GM21576 (cell line): ENCODE measurements around the gene KRT3.
"Not testable (repeated sequence)": the region's sequence is repeated elsewhere in the genome, so short reads cannot be mapped to it uniquely, and the experiment has no call there.

ENCODE experiments used
- ATAC-seq: cut with Tn5 transposase; IDR thresholded peaks from one replicate; pipeline ENCODE4 v1.9.1; 2021; ENCODE audit warnings: mild to moderate bottlenecking, moderate library complexity; ENCODE audit not compliant: unreplicated experiment

The KRT3 gene

GRCh38 chr12:52799505-52800211 lies 3.7 kb upstream of the KRT3 start:
- no peak for ATAC-seq

GRCh38 chr12:52798671-52799504 lies 3.0 kb upstream of the KRT3 start:
- no peak for ATAC-seq

DNA sequence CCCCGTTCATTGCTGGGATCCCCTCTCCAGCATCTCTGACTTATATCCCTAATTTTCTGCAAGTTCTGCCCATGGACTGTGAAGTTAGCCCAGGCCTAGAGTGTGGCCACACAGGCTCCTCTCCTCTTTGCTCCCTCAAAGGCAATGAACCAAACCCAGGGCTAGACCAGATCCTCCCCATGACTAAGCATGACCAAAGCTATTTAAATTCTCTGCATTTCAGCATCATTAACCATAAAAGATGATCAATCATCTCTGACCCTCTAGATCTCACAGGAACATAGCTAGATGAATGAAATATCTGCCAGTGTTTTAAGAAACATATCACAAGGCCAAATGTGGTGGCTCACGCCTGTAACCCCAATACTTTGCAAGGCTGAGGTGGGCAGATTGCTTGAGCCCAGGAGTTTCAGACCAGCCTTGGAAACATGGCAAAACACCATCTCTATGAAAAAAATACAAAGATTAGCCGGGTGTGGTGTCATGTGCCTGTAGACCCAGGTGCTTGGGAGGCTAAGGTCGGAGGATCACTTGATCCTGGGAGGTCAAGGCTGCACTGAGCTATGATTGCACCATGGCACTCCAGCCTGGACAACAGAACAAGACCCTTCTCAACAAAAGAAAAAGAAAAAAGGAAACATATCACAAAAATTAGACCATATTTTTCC lies 2.2 kb upstream of the KRT3 start:
- ATAC-seq: no peak

DNA sequence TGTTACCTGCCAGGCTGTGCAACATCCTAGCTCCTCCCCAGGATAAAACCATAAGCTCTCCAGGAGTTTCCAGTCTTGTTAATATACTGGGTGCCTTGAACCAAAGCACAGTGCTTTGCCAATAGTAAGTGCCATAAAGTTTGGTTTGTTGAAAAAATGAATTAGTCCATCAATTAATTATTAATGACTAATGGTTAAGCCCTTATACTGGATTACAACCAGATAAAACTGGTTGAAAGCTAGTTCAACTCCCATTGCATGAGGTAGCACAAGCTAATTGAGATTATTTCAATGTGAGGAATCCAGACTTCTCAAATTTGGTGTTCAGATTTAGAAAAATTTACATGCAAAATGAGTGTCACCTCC lies 1.6 kb upstream of the KRT3 start:
- ATAC-seq: no peak

DNA sequence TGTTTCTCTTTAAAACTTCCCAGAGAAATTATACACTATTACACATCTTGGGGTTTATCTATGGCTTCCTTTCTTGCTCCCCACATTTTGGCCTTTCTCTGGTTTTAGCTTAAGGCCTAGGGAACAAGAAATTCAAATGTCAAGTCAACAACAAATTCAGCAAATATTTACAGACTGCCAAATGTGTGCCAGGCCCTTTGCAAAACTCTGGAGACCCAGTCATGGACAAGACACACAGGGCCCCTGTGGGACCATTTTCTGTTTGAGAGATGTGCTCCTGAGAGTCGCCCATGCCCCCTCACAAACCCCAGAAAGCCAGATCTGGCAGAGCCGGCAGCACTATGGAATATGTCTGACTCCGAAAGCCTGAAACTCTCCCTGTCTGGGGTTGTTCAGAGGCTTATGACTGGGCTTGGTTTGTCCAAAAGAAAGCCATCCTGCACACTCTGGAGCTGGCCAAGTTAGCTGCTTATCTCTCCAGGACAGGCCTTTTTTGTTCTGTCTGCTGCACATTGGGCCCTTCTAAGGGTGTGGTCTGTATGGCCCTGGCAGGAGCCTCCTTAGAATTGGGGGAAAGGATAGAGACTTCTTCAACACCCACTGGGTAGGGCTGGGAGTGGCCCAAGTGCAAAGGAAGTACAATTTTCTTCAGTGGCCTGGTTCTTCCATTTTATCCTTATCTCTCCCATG lies 1.1 kb upstream of the KRT3 start:
- no peak for ATAC-seq

DNA sequence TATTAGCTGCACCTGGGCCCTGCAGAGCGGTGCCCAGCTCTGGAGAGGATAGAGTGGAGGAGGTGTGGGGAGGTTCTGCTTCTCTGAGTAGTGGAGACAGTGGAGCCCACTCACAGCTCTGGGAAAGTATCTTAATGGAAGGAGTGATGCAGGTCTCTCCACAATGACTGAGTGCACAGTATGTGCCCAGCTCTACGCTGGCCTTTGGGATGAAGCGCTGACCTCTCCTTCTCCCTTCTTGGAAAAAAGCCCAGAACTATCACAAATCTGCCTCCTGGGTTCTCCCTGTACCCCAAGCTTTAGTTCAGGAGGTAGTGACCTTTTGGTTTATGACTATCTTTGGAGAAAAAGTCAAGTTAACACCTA lies 495 bp upstream of the KRT3 start:
- ATAC-seq: no peak

- ATAC-seq: not testable (repeated sequence)
These were observed 614 bp downstream of the KRT3 start for GRCh38 chr12:52795332-52795674.

GRCh38 chr12:52794479-52795331 lies 1.2 kb downstream of the KRT3 start:
- ATAC-seq: no peak

DNA sequence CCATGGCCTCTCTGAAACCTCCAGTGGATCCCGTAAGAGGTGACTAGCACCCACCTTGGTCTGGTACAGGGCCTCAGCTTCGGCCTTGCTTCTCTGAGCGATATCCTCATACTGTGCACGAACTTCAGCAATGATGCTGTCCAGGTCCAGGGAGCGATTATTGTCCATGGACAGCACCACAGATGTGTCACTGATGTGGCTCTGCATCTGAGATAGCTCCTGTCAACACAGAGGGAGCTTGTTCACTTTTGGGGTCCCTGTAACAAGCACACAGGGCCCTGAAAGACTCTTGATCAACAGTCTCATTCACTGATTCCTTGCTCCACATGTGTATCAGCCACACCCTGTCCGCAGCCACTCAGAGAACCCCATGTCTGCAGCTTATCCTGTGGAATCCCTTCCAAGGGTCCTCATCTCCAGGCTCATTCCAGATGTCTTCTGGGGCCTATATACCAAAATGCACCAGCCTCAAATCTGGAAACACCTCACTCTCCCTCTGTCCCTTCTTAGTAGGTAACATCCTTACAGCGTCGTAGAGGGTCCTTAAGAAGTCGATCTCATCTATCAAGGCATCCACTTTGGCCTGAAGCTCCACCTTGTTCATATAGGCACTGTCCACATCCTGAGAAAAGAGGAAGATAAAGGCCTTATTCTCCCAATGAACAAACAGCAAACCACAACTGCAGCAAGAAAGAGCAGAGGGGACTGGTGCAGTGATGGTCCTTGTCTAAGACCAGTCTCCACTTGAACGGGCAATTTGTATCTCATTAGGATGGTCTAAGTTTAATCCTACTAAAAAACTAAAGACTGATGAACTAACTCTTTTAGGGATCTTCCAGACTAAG lies 3.5 kb downstream of the KRT3 start:
- no peak for ATAC-seq

GRCh38 chr12:52791271-52792184 lies 4.4 kb downstream of the KRT3 start:
- no peak for ATAC-seq

- ATAC-seq: no peak
These were observed 5.3 kb downstream of the KRT3 start for GRCh38 chr12:52790427-52791270.

DNA sequence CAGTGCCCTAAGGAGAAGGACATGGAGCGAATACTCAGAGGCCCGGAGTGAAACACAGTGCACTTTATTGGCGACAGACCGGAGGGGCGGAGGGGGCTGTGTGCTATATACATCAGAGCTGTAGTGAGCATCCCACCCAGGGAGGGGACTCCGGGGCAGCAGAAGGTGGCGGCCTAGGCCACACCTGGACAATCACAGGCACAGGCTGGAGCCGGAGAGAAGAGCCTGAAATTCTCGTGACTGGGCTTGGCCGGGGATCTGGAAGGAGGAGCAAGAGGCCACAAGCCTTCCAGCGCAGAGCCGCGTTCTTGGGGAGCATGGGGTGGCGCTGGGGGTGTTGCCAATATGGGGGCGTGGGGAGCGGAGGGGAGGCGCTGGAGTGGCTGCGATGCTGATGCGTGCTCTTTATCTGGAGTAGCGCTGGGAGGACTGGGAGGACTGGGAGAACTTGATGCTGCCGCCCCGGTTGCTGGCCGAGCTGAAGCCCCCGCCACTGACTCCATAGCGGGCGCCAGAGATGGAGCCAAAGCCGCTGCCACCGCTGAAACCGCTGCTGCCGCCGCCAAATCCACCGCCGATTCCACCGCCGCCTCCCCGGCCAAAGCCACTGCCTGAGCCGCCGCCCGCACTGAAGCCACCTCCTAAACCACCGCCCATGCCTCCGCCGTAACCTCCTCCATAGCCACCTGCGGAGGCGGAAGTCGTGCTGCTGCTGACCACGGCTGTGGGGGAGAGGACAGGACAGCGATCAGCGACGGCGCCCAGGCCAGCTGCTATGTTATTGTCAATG lies 6.1 kb downstream of the KRT3 start:
- no peak for ATAC-seq

GRCh38 chr12:52788876-52789636 lies 6.9 kb downstream of the KRT3 start:
- ATAC-seq: no peak

DNA sequence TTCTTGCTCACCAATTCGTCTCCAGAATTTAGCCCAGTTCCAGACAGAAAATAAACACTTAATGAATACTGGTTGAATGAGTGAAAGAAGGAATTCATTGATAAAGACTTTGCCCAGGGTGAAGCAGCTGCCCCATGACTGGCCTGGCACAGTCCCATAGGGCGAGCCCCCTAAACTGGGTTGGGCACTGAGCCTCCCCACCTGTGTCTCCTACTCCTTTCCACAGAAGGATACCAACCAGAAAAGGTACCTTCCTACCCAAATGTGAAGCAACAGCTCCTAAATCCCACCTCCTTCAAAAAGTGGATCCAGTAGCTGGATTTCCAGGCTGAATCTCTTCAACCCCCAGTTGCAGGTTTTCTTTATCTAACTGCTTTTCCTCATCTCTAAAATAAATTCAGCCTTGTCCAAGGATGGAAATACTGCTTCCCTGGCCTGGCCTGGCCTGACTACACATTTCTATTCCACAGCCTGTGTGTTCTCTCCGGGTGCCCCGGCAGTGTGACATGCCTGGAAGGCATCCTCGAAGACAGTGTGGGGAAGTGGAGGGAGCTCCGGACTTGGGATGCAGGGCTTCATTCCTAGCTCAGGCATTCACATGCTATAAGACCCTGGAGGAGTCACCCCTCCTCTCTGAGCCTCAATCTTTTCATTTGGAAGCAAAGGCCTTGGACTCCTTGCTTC lies 7.6 kb downstream of the KRT3 start:
- no peak for ATAC-seq

GRCh38 chr12:52787324-52788191 lies 8.4 kb downstream of the KRT3 start:
- no peak for ATAC-seq
